ENCODE measurements around the gene GRID2.
A peak's percentile ranks its signal among the peaks of the same experiment; 100 is the strongest.

GRID2 gene

DNA sequence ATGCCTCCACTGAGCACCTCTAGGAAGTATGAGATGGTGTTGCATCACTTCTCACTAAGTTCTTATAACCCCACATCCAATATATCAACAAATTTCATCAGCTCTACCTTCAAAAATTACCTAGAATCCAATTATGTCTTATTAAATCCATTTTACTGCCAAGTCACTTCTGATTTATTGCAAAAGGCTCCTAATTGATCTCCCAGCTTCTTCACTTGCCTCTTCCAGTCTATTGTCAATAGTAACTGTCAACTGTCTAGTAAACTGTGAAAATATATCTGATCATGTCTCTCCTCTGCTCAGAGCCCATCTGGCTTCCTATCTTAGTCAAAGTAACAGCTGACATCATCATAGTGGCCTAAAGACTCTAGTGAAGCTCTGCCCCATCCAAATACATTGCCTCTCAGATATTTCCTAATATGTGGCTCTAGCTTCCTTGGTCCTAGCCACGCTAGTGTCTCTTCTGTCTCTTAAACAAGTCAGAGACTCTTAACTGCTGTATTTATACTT lies 1110.3 kb downstream of the GRID2 start:
- Histone ChIP-seq H3K9ac (ENCODE audit: low read depth, low read length, poor library complexity) (no peak overlapping the region), H4K91ac (ENCODE audit: low read depth, low read length, poor library complexity) (no peak overlapping the region), H3K79me1 (ENCODE audit: low read depth, low read length) (no peaks in the 10 kb centered on the region), H3K9me3 (replicated peaks in 1 of 2; ENCODE audit: control insufficient read depth in 2 of 2, insufficient read depth in 1 of 2, low read depth in 1 of 2, low read length in 2 of 2) (no peaks in the 10 kb centered on the region), H2AFZ (ENCODE audit: low read length) (no peak overlapping the region), H2BK5ac (ENCODE audit: low read length) (no peak overlapping the region), H2BK120ac (ENCODE audit: low read depth, low read length) (no peak overlapping the region), H3K4me2 (ENCODE audit: insufficient read depth, low read length, poor library complexity, severe bottlenecking) (no peak overlapping the region), H3K4ac (ENCODE audit: low read length) (no peak overlapping the region), H2BK12ac (ENCODE audit: low read length) (no peak overlapping the region), H3K14ac (ENCODE audit: low read length) (no peak overlapping the region), H3K4me3 (ENCODE audit: low read length in 2 of 2) (no peak overlapping the region), H3K27me3 (ENCODE audit: control insufficient read depth in 3 of 3, insufficient read depth in 3 of 3, low read depth in 1 of 3, low read length in 3 of 3) (no peaks in the 10 kb centered on the region), H3K36me3 (replicated peaks in 1 of 2; ENCODE audit: control insufficient read depth in 2 of 2, insufficient read depth in 2 of 2, low read length in 2 of 2) (no peaks in the 10 kb centered on the region), H3K18ac (ENCODE audit: low read length) (no peak overlapping the region), H2BK15ac (ENCODE audit: low read length) (no peak overlapping the region), H2AK5ac (ENCODE audit: low read depth, low read length) (no peak overlapping the region), H4K8ac (ENCODE audit: low read depth, low read length) (no peak overlapping the region), H3K27ac (replicated peaks; ENCODE audit: low read length) (no peak overlapping the region), H3K4me1 (ENCODE audit: control insufficient read depth in 2 of 2, insufficient read depth in 1 of 2, low read depth in 1 of 2, low read length in 2 of 2) (no peaks in the 10 kb centered on the region), H3K23ac (ENCODE audit: low read depth, low read length, poor library complexity) (no peak overlapping the region)
- DNase-seq (ENCODE audit: low spot score): no peak
- WGBS, 2 donors (ENCODE audit: extremely low coverage in 2 of 2, insufficient read length in 2 of 2, insufficient replicate concordance in 1 of 2): no CpG with 5 or more reads among the region's 1 CpG

- H3K14ac ChIP-seq (ENCODE audit: low read length): no peak overlapping the region
- H3K9me3 ChIP-seq (replicated peaks in 1 of 2; ENCODE audit: control insufficient read depth in 2 of 2, insufficient read depth in 1 of 2, low read depth in 1 of 2, low read length in 2 of 2): no peaks in the 10 kb centered on the region
- H3K23ac ChIP-seq (ENCODE audit: low read depth, low read length, poor library complexity): no peak overlapping the region
- no peak overlapping the region for H4K91ac ChIP-seq (ENCODE audit: low read depth, low read length, poor library complexity)
- H2BK12ac ChIP-seq (ENCODE audit: low read length): no peak overlapping the region
- H3K9ac ChIP-seq (ENCODE audit: low read depth, low read length, poor library complexity): no peak overlapping the region
- H4K8ac ChIP-seq (ENCODE audit: low read depth, low read length): no peak overlapping the region
- H3K4ac ChIP-seq (ENCODE audit: low read length): no peak overlapping the region
- no peak overlapping the region for H3K18ac ChIP-seq (ENCODE audit: low read length)
- no CpG with 5 or more reads among the region's 4 CpGs for WGBS, 2 donors (ENCODE audit: extremely low coverage in 2 of 2, insufficient read length in 2 of 2, insufficient replicate concordance in 1 of 2)
- H2BK120ac ChIP-seq (ENCODE audit: low read depth, low read length): no peak overlapping the region
- no peaks in the 10 kb centered on the region for H3K27me3 ChIP-seq (ENCODE audit: control insufficient read depth in 3 of 3, insufficient read depth in 3 of 3, low read depth in 1 of 3, low read length in 3 of 3)
- no peak overlapping the region for H3K4me2 ChIP-seq (ENCODE audit: insufficient read depth, low read length, poor library complexity, severe bottlenecking)
- no peaks in the 10 kb centered on the region for H3K79me1 ChIP-seq (ENCODE audit: low read depth, low read length)
- no peaks in the 10 kb centered on the region for H3K36me3 ChIP-seq (replicated peaks in 1 of 2; ENCODE audit: control insufficient read depth in 2 of 2, insufficient read depth in 2 of 2, low read length in 2 of 2)
- no peak overlapping the region for H2AK5ac ChIP-seq (ENCODE audit: low read depth, low read length)
- peak overlapping the region; percentile 1 for H2AFZ ChIP-seq (ENCODE audit: low read length)
- no peak overlapping the region for H2BK5ac ChIP-seq (ENCODE audit: low read length)
- H2BK15ac ChIP-seq (ENCODE audit: low read length): no peak overlapping the region
- no peak overlapping the region for H3K27ac ChIP-seq (replicated peaks; ENCODE audit: low read length)
- DNase-seq (ENCODE audit: low spot score): no peak
- no peaks in the 10 kb centered on the region for H3K4me1 ChIP-seq (ENCODE audit: control insufficient read depth in 2 of 2, insufficient read depth in 1 of 2, low read depth in 1 of 2, low read length in 2 of 2)
- no peak overlapping the region for H3K4me3 ChIP-seq (ENCODE audit: low read length in 2 of 2)
Measured at GRCh38 chr4:93416344-93417128, 1112.8 kb downstream of the GRID2 start.

DNA sequence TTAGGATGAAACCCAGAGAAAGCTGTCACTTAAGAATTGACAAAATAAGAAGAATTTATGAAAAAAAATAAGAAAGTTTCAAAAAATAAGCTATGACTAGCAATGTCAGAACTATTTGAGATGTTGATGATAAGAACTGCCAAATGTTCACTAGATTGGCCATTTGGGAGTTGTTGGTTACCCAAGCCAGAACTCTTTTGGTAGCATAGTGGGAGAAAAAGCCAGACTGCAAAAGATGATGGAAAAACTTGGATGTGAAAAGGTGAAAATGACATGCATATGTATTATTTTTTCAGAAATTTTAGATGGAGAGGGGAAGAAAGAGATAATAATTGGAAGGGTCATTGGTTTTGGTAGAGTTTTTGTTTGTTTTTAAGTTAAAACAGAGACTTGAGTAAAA lies 1127.6 kb downstream of the GRID2 start:
- Histone ChIP-seq H3K23ac (ENCODE audit: low read depth, low read length, poor library complexity) (no peak overlapping the region), H2BK12ac (ENCODE audit: low read length) (no peak overlapping the region), H2BK15ac (ENCODE audit: low read length) (no peak overlapping the region), H3K9ac (ENCODE audit: low read depth, low read length, poor library complexity) (no peak overlapping the region), H4K91ac (ENCODE audit: low read depth, low read length, poor library complexity) (no peak overlapping the region), H2BK5ac (ENCODE audit: low read length) (no peak overlapping the region), H3K27ac (replicated peaks; ENCODE audit: low read length) (no peak overlapping the region), H3K79me1 (ENCODE audit: low read depth, low read length) (no peaks in the 10 kb centered on the region), H2BK120ac (ENCODE audit: low read depth, low read length) (no peak overlapping the region), H4K8ac (ENCODE audit: low read depth, low read length) (no peak overlapping the region), H2AK5ac (ENCODE audit: low read depth, low read length) (no peak overlapping the region), H3K4ac (ENCODE audit: low read length) (no peak overlapping the region), H3K4me1 (ENCODE audit: control insufficient read depth in 2 of 2, insufficient read depth in 1 of 2, low read depth in 1 of 2, low read length in 2 of 2) (no peaks in the 10 kb centered on the region), H3K18ac (ENCODE audit: low read length) (no peak overlapping the region), H3K4me3 (ENCODE audit: low read length in 2 of 2) (no peak overlapping the region), H2AFZ (ENCODE audit: low read length) (no peak overlapping the region), H3K36me3 (replicated peaks in 1 of 2; ENCODE audit: control insufficient read depth in 2 of 2, insufficient read depth in 2 of 2, low read length in 2 of 2) (no peaks in the 10 kb centered on the region), H3K14ac (ENCODE audit: low read length) (no peak overlapping the region), H3K27me3 (ENCODE audit: control insufficient read depth in 3 of 3, insufficient read depth in 3 of 3, low read depth in 1 of 3, low read length in 3 of 3) (no peaks in the 10 kb centered on the region), H3K4me2 (ENCODE audit: insufficient read depth, low read length, poor library complexity, severe bottlenecking) (no peak overlapping the region), H3K9me3 (replicated peaks in 1 of 2; ENCODE audit: control insufficient read depth in 2 of 2, insufficient read depth in 1 of 2, low read depth in 1 of 2, low read length in 2 of 2) (no peaks in the 10 kb centered on the region)
- DNase-seq (ENCODE audit: low spot score): no peak

DNA sequence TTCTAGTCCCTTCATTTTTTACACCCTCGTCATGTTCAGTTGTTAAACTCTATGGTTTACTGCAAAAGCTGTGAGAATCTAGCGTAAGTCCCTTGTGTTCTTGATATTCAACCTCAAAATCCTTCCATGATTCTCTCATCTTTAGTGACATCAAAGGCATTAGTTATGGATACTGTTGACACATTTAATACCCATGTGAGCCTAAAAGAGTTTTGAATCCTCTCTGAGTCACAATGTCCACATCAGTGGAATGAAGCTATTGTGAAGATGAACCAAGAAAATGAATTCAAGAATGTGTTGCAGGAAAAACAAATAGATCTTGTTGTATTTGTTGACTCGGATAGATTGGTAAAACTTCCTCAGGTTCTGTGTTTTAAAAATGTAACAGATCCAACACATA lies 1130.1 kb downstream of the GRID2 start:
- Histone ChIP-seq H3K23ac (ENCODE audit: low read depth, low read length, poor library complexity) (no peak overlapping the region), H3K18ac (ENCODE audit: low read length) (no peak overlapping the region), H2AFZ (ENCODE audit: low read length) (no peak overlapping the region), H3K4me3 (ENCODE audit: low read length in 2 of 2) (no peak overlapping the region), H3K4me2 (ENCODE audit: insufficient read depth, low read length, poor library complexity, severe bottlenecking) (no peak overlapping the region), H2BK12ac (ENCODE audit: low read length) (no peak overlapping the region), H3K9me3 (replicated peaks in 1 of 2; ENCODE audit: control insufficient read depth in 2 of 2, insufficient read depth in 1 of 2, low read depth in 1 of 2, low read length in 2 of 2) (no peaks in the 10 kb centered on the region), H4K8ac (ENCODE audit: low read depth, low read length) (no peak overlapping the region), H2AK5ac (ENCODE audit: low read depth, low read length) (no peak overlapping the region), H2BK5ac (ENCODE audit: low read length) (no peak overlapping the region), H2BK120ac (ENCODE audit: low read depth, low read length) (no peak overlapping the region), H3K4me1 (ENCODE audit: control insufficient read depth in 2 of 2, insufficient read depth in 1 of 2, low read depth in 1 of 2, low read length in 2 of 2) (no peaks in the 10 kb centered on the region), H2BK15ac (ENCODE audit: low read length) (no peak overlapping the region), H3K27me3 (ENCODE audit: control insufficient read depth in 3 of 3, insufficient read depth in 3 of 3, low read depth in 1 of 3, low read length in 3 of 3) (no peaks in the 10 kb centered on the region), H3K9ac (ENCODE audit: low read depth, low read length, poor library complexity) (no peak overlapping the region), H4K91ac (ENCODE audit: low read depth, low read length, poor library complexity) (no peak overlapping the region), H3K14ac (ENCODE audit: low read length) (no peak overlapping the region), H3K4ac (ENCODE audit: low read length) (no peak overlapping the region), H3K36me3 (replicated peaks in 1 of 2; ENCODE audit: control insufficient read depth in 2 of 2, insufficient read depth in 2 of 2, low read length in 2 of 2) (no peaks in the 10 kb centered on the region), H3K79me1 (ENCODE audit: low read depth, low read length) (no peaks in the 10 kb centered on the region), H3K27ac (replicated peaks; ENCODE audit: low read length) (no peak overlapping the region)
- no CpG with 5 or more reads among the region's 3 CpGs for WGBS, 2 donors (ENCODE audit: extremely low coverage in 2 of 2, insufficient read length in 2 of 2, insufficient replicate concordance in 1 of 2)
- DNase-seq (ENCODE audit: low spot score): no peak

Data from neuronal stem cell (in vitro differentiated cells).